Measurements from ENCODE around the gene MAN1B1.
A peak's percentile ranks its signal among the peaks of the same experiment; 100 is the strongest.
"Not testable (repeated sequence)": the region's sequence is repeated elsewhere in the genome, so short reads cannot be mapped to it uniquely, and the experiment has no call there.

The MAN1B1 gene

DNA sequence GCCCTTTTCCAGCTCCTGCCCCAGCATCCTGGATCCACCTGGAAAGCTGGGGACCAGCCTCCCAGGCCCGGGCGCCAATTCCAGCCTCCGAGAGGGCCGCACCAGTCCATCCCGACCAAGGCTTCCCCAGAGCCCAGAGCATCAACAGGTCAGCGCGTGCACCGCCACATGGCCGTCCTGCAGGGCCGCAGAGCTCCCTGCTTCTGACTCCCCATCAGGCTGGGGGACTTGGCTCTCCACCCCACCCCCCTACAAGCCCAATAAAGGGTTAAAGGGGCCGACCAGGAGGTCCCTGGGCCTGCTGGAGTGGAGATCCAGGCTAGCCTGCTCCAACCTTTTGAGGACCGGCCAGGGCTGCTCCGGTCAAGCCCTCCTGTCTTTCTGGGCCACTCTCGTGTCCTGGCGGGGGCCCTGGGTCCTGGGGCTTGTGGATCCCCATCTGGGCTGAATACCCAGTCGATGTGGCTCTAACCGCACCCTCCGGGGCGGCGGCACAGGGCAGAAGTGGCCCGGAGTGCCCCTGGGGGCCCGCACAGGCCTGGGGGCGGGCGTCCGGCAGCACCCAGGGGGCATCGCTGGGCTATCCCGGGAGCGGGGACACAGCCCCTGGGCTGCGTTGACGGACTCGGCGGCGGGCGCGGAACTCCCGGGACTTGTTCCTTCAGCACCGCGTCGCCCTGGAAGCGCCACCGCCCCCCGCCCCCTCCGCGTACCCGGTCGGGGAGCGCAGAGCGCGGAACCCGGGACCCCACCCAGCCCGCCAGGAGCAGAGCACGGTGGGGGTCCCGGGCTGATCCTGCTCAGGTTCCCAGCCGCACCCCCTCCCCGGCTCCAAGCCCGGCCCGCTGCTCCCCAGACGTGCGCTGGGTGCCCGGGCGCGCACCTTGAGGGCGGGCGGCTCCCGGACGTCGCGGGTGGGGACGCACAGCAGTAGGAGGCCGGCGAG lies 33.5 kb upstream of the MAN1B1 start:
- DNase-seq, result no peak

DNA sequence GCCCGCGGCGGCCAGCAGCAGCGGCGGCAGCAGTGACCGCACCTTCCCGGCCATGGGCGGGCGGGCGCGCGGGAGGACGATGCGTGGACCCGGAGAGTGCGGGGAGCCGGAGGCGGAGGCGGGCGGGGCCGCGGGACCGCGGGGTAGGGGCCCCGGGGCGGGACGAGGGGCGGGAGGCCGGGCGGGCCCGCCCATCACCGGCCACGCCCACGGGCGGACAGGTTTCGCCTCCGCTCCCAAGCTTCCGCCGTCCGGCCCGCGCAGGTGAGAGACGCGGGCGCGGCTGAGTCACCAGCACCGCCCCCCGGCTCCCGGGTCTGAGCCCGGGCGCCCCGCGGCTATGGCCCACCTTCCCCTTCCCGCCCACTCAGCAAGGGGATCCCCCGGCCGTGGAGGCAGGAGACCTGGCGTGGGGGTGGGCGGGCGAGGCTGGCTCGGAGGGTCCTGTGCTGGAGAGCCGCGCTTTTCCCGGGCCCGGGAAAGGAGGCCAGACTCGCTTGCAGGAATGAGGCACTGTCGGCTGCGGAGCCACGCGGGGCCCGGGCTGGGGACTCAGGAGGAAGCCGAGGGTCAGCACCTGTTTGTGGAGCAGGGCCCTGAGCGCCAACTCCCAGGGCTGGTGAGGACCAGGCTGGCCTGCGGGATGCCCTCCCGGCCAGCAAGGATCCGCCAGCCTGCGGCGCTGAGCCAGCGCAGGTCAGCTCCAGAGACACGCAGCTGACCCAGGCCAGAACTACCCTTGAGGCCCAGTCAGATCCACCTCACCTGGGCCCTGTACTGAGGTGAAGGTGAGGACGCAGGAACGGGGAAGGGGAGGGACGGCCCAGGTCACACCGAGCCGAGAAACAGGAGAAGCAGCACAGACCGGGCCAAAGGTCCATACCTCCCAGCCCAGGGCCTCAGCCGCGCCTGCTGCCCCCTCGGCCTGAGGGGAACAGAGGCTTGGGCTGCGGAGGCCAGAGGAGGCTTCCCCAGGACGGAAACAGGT lies 32.5 kb upstream of the MAN1B1 start, which contains the start of gene ENTPD2:
Gene ENTPD2, minus strand, starts transcription at position 118 of the 988 bp plus-strand sequence. Its CDS starts 64 bp downstream, at position 54.
- DNase-seq, result no peak

DNA sequence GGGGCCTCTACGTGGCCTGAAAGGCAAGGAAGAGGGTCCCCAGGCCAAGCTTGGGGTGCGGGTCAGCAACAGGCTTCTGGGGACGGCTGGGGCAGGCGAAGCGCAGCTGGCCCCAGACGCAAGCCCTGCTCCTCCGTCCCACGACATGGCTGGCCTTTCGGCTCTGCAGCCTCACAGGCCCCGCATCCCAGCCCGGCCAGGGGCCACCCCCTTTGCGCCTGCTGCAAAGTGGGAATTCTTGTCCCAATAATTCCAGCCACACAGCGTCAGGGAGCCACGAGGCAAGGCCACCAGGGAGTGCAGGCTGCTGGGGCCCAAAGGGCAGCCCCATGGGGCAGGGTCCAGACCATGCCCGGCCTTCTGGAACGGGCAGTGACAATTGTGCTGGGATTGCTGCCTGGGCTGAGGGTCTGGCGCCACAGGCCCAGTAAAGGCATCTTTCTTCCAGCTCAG lies 31.8 kb upstream of the MAN1B1 start:
- DNase-seq, result no peak

DNA sequence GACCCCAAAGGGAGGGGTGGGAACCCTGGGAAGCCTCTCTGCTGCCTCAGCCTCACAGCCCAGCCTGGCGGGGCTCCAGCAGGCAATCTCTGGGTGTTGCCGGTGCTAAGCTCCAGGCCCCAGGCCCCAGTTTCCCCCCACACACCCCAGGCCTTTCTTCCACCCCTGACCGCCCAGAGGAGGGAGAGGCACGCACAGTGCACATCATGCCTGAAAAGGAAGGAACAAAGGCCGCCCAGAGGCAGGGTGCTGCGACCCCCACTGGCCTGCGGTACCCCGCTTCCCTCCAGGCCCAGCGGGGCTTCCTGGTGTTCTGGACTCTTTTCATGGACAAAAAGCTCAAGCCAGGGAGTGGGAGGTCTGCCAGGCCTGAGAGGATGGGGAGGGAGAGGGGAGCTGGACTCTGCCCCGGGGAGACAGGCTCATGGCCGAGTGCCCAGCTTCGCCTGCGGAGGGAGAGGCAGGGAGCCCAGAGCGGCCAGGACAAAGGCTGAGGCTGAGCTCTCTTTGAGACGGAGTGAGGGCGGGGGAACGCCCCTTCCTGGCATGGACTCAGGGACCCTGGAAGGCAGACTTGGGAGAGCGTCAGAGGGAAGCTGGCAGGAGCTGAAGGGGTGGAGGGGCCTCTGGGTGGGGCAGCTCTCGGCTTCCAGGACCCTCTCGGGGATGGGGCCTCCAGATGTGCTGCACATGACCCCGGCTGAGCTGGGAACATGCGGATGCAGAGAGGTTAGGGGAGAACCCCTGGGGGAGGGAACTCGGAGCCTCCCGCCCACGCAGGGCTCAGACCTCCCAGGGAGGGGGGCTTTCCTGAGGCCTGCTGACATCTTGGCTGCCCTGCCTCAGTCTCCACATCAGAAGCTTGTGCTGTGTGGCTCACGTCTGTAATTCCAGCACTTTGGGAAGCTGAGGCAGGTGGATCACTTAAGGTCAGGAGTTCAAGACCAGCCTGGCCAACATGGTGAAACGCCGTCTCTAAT lies 31.1 kb upstream of the MAN1B1 start:
- DNase-seq, result no peak

DNA sequence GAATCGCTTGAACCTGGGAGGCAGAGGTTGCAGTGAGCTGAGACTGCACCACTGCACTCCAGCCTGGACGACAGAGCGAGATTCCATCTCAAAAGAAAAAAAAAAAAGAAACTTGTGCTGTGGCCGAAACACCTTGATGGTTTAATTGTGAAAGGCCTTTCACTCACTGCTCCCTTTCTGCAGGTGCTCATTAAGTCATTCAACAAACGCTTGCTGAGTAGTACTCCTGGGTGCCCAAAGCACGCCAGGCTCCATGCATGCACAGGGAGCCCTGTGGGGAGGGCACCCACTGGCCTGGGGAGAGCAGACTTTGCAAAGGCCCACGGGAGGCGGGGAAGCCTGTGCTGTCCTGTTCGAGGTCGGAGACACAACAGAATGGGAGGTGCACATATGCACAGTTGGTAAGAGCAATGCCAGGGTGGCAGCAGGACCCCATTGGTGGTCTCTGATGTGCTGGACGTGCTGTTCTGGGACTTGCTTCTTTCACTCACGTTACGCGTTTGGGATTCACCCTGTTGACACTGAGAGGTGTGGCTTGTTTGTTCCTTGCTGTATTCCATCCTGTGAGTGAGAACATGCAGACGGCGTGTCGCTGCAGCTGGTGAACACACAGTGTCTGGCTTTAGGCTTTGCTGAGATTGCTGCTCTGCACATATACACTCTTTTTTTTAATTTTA lies 29.9 kb upstream of the MAN1B1 start:
- DNase-seq, result no peak

DNA sequence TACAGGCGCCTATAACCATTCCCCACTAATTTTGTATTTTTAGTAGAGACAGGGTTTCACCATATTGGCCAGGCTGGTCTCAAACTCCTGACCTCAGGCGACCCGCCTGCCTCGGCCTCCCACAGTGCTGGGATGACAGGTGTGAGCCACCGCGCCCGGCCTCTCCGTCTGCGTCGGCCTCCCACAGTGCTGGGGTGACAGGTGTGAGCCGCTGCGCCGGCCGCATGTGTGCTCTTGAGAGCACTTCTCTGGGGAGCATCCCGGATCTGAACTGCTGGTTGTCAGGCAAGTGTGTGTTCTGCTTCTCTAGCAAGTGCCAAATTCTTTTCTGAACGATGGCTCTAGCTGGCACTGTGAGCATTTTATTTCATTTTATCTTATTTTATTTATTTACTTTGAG lies 29.2 kb upstream of the MAN1B1 start:
- DNase-seq, result no peak

DNA sequence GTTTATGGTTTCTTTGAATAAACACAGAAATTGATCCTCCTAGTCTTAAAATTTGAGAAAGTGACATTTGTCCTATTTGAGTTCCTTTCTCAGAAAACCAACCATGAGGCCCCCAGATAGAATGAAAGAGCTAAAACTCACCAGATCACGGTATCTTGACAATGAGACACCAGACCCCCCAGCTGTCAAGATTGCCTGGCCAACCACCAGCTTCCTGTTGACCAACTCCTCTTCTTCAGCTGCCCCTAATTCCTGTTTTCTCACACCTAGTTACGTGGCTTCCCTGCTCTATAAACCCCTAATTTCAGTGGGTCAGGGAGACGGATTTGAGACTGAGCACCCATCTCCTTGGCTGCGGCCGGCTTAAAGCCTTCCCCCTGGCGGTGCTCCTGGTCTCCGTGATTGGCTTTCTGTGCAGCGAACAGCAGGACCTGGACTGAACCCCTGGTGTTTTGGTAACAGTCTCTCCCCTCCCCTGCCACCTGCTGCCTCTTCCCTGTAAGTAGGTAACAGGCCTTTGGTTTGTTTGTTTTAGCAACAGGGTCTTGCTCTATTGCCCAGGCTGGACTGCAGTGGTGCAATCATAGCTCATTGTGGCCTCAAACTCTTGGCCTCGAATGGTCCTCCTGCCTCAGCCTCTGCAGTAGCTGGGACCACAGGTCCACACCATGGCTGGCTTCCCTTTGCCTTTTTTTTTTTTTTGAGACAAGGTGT lies 28.1 kb upstream of the MAN1B1 start:
- no peak for DNase-seq

DNA sequence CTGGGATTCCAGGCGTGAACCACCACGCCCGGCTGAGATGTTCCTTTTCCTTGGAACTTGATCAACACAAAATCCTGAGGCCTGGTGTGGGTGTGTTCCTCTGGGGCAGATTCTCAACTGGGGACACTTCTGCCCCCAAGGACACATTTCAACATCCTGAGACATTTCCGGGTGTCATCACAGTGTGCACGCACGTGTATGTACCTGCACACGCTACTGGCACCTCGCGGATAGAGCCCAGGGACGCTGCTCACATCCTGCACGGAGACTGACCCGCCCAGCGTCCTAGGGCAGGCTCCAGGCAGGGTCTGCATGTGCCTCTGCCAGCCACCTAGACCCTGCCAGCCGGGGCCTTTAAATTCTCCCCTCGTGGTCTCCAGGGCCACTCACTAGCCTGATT lies 24.4 kb upstream of the MAN1B1 start:
- DNase-seq, result no peak

DNA sequence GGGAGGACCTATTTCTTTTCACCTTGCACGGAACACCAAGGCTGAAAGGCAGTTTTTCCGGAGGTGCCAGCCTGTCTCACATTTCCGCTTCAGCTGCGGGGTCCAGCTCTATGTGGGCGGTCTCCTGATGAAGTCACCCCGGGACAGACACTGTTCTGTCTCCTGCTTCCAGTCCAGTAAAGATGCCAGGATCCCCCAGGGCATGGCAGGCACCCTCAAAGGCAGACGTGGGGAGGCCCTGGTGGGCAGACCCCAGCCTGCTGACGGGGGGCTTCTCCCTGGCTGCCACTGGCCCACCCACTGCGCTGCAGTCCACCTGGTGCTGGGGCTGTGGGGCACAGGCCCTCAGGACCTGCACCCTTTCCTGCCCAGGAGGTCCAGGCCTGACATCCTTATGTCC lies 24.0 kb upstream of the MAN1B1 start:
- DNase-seq, result not testable (repeated sequence)

DNA sequence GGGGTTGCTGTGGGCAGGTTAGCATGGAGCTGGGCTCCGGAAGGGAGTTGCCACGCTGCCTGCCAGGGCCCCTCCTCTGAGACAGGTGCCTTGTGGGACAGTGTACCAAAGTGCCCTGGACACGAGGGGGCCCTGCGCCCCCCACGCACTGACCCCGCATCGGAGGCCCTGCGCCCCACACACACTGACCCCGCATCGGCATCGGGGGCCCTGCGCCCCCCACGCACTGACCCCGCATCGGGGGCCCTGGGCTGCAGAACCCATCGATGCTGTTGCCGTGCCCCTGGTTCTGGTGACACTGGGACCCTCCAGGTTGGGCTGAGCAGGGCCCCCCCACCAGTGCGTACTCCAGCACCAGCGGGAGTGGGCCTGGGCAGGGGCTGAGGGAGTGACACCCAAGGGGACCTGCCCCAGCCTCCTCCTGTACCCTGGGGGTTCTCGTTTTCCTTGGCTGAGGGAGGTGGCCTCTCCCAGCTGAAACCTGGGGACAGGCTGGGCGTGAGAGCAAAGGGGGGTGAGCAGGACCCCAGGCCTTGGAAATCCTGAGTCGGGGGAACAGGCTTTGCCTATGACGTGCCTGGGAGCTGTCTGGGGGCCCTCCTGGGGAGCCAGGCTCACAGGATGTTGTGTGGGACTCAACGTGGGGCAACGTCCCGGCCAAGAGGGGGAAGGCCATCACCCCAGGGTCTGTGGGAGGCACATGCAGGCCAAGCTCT lies 23.3 kb upstream of the MAN1B1 start:
- no peak for DNase-seq

DNA sequence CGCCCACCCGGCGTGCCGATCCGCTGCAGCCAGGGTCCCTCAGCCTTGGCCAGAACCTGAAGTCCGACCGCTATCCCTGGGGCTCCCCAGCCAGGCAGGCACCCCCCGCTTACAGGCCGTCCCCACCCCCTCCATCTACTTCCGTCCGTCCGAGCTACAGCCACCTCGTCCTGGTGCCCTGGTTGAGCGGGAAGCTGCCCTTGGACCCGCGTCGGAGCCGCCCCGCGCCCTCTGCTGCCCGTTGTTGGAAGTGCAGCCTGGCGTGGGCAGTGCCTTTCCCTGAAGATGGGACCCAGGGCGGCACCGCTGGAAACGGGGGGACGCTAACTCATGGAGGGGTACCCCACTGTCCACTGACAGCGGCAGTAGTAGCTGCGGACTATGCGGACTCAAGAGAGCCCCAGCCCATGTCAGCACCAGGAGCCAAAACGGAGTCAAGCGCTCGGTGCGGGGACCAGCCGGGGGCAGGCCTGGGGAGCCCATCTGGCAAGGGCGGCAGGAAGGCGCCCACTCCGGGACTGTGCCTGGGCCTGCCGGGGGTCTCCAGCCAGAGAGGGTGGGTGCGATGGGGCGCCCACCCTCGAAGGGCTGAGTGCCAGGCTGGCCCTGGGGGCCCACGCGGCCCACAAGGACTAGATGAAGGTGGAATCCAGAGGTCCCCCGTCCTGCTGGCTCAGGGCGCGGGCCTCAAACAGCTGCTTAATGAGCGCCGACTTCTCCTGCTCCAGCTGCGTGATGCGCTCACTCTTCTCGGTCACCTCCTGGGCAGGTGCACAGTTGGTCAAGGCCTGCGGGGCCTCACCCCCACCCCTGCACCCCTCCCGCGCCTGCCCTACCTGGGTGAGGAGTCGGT lies 22.5 kb upstream of the MAN1B1 start:
- DNase-seq, result peak; percentile 10

DNA sequence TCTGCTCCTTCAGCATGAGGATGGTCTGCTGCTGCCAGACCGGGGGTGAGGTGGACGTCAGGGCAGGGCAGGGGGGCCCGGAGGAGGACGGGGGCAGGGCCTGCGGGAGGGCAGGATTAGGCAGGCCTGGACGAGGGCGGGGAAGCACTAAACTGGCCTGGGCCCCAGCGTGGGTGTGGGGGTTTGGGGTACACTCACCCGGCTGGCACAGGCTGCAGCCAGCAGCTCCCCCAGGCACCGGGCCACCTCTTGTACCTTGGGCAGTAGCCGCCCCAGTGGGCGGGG lies 22.0 kb upstream of the MAN1B1 start:
- DNase-seq, result no peak

DNA sequence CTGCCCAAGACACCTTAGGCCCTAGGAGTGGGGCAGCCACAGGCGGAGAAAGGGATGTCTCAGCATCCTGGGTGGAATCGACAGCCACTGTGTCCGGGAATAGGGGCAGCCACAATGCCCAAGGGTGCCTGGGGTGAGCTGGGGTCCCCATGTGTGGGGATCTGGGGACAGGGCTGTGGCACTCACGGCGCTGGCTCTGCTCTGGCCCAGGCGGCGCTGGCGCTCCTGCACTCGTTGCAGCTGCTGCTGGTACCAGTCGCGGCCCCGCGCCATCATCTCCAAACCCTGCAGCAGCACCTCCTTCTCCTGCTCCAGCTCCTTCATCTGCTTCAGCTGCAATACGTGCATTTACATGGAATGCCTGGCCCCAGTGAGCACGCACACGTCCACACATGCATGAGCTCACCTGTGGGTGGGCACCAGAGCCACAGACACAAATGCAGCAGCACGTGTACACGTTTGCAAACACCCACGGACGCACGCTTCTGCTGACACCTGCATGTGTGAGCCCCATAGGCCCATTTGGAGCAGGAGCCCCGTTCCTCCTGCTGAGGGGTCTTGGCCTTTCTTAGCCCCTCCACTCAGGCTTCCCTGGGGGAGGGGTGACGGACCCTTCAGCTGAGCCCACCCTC lies 21.3 kb upstream of the MAN1B1 start:
- DNase-seq, result no peak

DNA sequence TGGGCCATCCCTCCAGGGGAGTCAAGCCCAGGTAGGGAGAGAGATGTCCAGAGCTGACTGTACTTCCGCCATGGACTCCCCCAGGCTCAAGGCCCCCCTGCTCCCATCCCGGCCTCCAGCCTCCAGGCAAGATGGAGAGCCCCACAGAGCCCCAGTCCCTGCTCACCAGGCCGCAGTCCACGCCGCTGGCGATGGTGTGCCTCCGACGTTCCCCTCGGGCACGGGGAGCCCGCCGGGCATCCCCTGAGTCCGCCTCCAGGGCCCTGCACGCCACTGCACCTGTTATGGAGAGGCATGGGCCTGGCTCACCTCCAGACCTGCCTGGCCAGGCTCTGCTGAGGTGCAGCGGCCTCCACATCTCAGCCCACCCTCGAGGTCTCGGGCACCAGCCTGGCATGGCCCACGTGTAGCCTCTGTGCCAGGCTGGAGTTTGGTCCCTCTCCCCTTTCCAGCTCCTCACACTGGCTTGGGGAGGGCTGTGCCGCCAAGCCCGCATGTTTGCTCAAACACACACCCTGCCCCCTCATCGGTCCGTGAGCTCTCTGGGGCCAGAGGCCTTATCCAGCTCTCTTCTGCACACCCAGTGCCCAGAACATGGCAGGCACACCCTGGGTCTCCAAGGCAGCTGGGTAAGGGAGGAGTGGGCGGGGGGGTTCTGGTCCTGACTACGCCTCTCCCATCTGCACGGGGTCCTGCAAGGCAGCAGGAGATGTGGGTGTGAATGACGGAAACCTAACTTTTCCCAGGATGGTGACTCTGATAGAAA lies 20.5 kb upstream of the MAN1B1 start:
- no peak for DNase-seq

DNA sequence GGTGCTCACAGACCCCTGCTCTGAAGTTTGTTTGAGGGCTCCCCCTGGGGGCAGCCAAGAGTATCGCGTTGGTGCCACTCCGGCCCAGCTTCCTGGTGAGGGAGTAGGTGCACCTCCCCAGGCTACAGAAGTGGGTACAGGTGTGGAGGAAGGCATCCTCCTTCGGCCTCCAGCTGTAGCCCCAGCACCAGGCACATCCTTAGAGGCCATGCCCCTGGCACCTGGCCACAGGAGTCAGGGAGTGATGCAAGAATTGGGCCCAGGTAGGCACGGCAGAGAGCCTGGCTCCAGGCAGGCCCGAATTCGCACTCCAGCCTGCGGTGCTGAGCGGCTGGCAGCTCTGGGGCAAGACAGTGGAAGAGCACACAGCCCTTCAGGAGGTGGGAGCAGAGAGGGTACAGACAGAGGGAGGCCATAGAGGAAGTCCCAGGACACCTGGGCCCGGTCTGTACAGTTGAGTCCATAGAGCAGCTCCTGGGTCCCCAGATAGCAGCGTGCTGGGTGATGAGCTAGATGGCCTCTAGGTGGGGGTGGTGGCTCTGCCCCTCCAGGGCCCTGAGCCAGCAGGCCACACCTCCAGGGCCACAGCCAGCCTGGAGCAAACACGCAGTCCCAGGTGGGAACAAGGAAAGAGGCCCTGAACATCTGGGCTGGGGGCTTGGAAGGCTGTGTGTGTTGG lies 18.8 kb upstream of the MAN1B1 start:
- peak; percentile 50 for DNase-seq

DNA sequence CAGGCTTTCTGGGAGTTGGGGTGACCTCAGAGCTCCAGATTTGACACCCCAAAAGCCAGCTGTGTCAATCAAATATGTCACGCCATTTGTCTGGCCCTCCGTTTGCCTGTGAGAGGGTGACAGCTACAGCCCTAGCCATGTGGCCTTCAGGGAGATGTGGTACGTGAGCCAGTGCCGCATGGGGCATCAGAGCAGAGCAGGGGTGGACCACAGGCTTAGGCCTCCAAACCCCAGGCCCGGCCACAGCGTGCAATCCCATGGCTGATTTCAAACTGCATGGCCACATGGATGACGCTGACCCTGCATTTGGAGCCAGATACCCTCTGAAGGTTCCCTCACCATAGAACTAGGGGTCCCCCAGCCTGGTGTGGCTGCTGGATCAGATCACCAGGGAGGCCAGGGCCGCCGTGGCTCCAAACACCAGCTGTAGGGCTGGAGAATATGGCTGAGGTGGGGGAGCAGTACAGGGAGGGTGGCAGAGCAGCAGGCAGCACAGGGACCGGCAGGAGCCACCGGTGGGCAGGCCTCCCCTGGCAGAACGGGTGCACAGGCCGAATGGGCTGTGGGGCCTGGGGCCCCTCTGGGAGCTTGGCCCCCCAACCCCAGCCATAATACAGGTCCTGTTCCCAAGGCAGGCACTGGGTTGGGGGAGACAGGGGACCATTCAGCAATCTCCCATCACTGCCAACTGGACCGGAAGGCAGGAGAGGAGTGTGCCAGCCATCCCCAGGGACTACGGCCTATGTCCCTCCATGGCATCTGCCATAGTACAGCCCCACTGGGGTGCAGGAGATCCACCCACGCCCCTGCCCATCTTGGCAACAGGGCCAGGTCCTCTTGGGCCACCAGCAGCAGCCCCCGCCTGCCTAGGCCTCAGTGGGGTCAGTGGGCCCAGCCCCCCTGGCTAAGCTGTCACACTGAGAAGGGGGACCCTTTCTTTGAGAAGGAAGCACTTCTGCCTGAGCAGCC lies 18.0 kb upstream of the MAN1B1 start:
- no peak for DNase-seq

Measured in KG1 (cell line).